ENCODE measurements around the gene MARCKS. TPM values are rescaled to one million over a fixed set of nuclear protein-coding genes. Genes with fewer than 3 reads are reported as not detected.
A peak's percentile ranks its signal among the peaks of the same experiment; 100 is the strongest.

MARCKS gene
- total RNA-seq, 1 donor from 2014 or later, result 890 TPM

GRCh38 chr6:113888956-113889630 is 31.9 kb downstream of the MARCKS start:
- H3K9me3 Mint-ChIP-seq (ENCODE audit: unreplicated experiment), result peaks cover 15% of the 10 kb centered on the region
- peaks cover 22% of the 10 kb centered on the region for H3K4me1 Mint-ChIP-seq (ENCODE audit: unreplicated experiment)
- peak overlapping the region; percentile 79 for H3K27ac Mint-ChIP-seq (ENCODE audit: unreplicated experiment)
- H3K27me3 Mint-ChIP-seq (ENCODE audit: unreplicated experiment), result no peaks in the 10 kb centered on the region
- no peak for DNase-seq (ENCODE audit: extremely low spot score, unreplicated experiment)
- no peak overlapping the region for H3K4me3 Mint-ChIP-seq (ENCODE audit: unreplicated experiment)
- TF ChIP-seq CTCF (IDR thresholded peaks at IDR 0.05), result no peak
- peaks cover 11% of the 10 kb centered on the region for H3K36me3 Mint-ChIP-seq (ENCODE audit: unreplicated experiment)

- Mint-ChIP-seq H3K4me1 (ENCODE audit: unreplicated experiment) (peaks cover 24% of the 10 kb centered on the region), H3K36me3 (ENCODE audit: unreplicated experiment) (peaks cover 11% of the 10 kb centered on the region), H3K4me3 (ENCODE audit: unreplicated experiment) (no peak overlapping the region), H3K27ac (ENCODE audit: unreplicated experiment) (peak overlapping the region; percentile 64), H3K9me3 (ENCODE audit: unreplicated experiment) (peaks cover 15% of the 10 kb centered on the region), H3K27me3 (ENCODE audit: unreplicated experiment) (no peaks in the 10 kb centered on the region)
- DNase-seq (ENCODE audit: extremely low spot score, unreplicated experiment), result no peak
- no peak for TF ChIP-seq CTCF (IDR thresholded peaks at IDR 0.05)
These were observed 36.3 kb downstream of the MARCKS start for GRCh38 chr6:113893451-113893850.

- no peak for DNase-seq (ENCODE audit: extremely low spot score, unreplicated experiment)
- peaks cover 20% of the 10 kb centered on the region for H3K4me1 Mint-ChIP-seq (ENCODE audit: unreplicated experiment)
- peaks cover 15% of the 10 kb centered on the region for H3K9me3 Mint-ChIP-seq (ENCODE audit: unreplicated experiment)
- H3K27ac Mint-ChIP-seq (ENCODE audit: unreplicated experiment), result peak overlapping the region; percentile 64
- peaks cover 11% of the 10 kb centered on the region for H3K36me3 Mint-ChIP-seq (ENCODE audit: unreplicated experiment)
- H3K27me3 Mint-ChIP-seq (ENCODE audit: unreplicated experiment), result no peaks in the 10 kb centered on the region
- TF ChIP-seq CTCF (IDR thresholded peaks at IDR 0.05), result no peak
- no peak overlapping the region for H3K4me3 Mint-ChIP-seq (ENCODE audit: unreplicated experiment)
These were observed 36.7 kb downstream of the MARCKS start for GRCh38 chr6:113893866-113894265.

GRCh38 chr6:113894712-113895674 is 37.8 kb downstream of the MARCKS start:
- Mint-ChIP-seq H3K36me3 (ENCODE audit: unreplicated experiment) (peaks cover 11% of the 10 kb centered on the region), H3K9me3 (ENCODE audit: unreplicated experiment) (peaks cover 15% of the 10 kb centered on the region), H3K27me3 (ENCODE audit: unreplicated experiment) (no peaks in the 10 kb centered on the region), H3K27ac (ENCODE audit: unreplicated experiment) (no peak overlapping the region), H3K4me3 (ENCODE audit: unreplicated experiment) (no peak overlapping the region), H3K4me1 (ENCODE audit: unreplicated experiment) (peaks cover 12% of the 10 kb centered on the region)
- DNase-seq (ENCODE audit: extremely low spot score, unreplicated experiment), result no peak
- no peak for TF ChIP-seq CTCF (IDR thresholded peaks at IDR 0.05)

- no peak for TF ChIP-seq CTCF (IDR thresholded peaks at IDR 0.05)
- no peaks in the 10 kb centered on the region for H3K9me3 Mint-ChIP-seq (ENCODE audit: unreplicated experiment)
- peak overlapping the region; percentile 64 for H3K27ac Mint-ChIP-seq (ENCODE audit: unreplicated experiment)
- DNase-seq (ENCODE audit: extremely low spot score, unreplicated experiment), result no peak
- no peaks in the 10 kb centered on the region for H3K27me3 Mint-ChIP-seq (ENCODE audit: unreplicated experiment)
- H3K4me1 Mint-ChIP-seq (ENCODE audit: unreplicated experiment), result peaks cover 29% of the 10 kb centered on the region
- H3K36me3 Mint-ChIP-seq (ENCODE audit: unreplicated experiment), result no peaks in the 10 kb centered on the region
- H3K4me3 Mint-ChIP-seq (ENCODE audit: unreplicated experiment), result no peak overlapping the region
These were observed 44.3 kb downstream of the MARCKS start for GRCh38 chr6:113901482-113901881.
